ENCODE data around the gene S100A9.

Gene S100A9

DNA sequence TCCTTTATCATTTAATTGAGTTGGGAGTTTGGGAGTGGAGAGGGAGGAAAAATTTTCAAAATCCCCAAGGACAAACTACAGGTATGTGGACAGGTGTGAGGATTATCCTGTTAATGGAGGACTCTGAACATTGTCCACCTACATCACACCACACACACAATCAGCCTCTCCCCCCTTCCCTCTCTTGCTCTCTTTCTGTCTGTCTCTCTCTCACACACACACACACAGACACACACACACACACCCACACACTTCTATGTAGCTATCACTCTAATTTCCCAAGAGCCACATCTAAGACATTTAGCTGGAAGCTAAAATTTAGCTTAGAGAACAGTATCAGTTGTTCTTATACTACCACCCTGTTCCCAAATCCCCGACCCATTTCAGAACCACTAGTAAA, 31.7 kb downstream of the S100A9 start:
- no peak for DNase-seq (ENCODE audit: low read depth in 2 of 2, low spot score in 1 of 2)

DNA sequence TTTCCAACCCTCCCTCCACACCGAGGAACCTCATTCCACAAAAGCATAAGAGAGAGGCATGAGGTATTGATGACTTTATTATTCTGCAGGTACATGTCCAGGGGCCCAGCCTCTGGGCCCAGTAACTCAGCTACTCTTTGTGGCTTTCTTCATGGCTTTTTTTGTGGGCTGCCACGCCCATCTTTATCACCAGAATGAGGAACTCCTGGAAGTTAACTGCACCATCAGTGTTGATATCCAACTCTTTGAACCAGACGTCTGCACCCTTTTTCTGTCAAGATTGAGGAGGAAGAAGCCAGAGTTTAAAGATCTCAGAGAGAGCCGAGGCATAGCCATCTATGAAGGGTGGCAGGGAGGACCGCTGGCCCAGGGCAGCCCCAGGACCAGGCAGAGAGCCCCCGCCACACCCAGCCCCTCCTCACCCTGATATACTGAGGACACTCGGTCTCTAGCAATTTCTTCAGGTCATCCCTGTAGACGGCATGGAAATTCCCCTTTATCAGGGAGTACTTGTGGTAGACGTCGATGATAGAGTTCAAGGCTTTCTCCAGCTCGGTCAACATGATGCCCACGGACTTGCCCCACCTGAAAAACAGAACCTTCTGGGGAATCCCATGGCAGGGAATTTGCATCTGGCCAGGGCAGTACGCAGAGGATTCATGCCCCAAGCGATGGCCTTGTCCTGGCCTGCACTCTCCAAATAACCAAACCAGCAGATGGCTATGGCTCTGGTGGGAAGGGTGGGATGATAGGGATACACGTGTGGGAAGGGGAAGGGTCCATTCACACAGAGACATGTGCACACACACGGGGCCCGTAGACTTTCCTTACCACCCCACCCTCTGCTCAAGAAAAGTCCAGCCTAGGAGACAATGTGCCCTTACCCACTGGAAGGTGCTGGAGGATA, 32.6 kb downstream of the S100A9 start:
- DNase-seq (ENCODE audit: low read depth in 2 of 2, low spot score in 1 of 2): no peak

DNA sequence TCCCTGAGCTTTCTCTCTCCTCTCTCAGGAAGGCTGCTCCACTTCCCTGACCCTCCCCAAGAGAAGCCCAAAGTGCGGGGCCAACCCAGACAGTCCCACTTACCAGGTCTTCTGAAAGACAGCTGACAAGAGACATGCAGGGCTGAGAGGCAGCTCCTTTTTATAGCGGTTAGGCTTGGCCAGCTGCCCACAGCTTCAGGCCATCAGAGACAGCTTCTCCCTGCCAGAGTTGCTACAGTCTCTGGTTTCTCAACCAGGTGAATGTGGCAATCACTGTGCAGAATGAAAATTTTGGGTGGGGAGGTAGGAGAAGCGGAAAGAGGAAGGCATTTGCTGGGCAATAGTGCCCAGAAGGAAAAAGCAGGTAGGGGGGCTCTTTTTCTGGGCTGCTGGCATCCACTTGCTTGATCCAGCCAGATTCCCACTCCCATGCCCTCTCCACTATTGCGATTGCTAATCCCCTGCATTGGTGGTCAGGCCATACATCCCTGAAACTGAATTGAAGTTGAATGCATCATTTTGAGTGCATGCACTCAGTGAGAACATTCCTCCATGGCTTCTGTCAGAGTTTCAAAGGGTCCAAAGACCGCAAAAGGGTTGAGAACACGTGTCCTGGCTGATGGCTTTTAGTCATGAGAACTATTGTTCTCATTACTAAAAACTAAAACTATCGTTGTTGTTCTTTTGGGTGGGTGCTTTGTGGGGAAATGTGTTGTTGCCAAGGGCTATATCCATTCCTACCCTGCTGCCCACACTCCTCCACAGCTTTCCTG, 33.5 kb downstream of the S100A9 start, which contains the start of gene S100A8:
TSS of gene S100A8 (minus strand) at position 136 of the 773 bp plus-strand sequence. CDS start 538 bp downstream, outside the sequence.
- no peak for DNase-seq (ENCODE audit: low read depth in 2 of 2, low spot score in 1 of 2)

GRCh38 chr1:153392258-153392657, 34.6 kb downstream of the S100A9 start:
- no peak for DNase-seq (ENCODE audit: low read depth in 2 of 2, low spot score in 1 of 2)

- no peak for DNase-seq (ENCODE audit: low read depth in 2 of 2, low spot score in 1 of 2)
Measured at GRCh38 chr1:153392822-153393221, 35.2 kb downstream of the S100A9 start.

GRCh38 chr1:153393926-153394325, 36.3 kb downstream of the S100A9 start:
- no peak for DNase-seq (ENCODE audit: low read depth in 2 of 2, low spot score in 1 of 2)

DNA sequence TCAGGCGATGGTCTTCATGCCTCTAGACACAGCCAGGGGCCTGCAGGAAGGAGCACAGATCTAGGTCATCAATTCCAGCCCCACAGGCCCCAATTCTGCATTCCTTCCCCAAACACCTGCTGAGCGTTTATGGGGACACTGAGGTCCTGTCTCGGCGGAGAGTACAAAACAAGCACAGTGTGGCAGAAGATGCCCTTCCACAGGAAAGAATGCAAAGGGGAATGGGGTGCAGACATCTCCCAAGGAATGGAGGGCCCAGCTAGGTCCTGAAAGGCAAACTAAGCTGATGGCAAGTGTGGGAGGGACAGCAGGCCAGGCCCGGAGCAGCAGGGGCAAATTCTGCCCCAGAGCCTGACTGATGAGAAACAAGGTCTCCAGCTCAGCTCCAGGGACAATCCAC, 36.7 kb downstream of the S100A9 start:
- DNase-seq (ENCODE audit: low read depth in 2 of 2, low spot score in 1 of 2): no peak

- DNase-seq (ENCODE audit: low read depth in 2 of 2, low spot score in 1 of 2): no peak
Measured at GRCh38 chr1:153395136-153395685, 37.6 kb downstream of the S100A9 start.

GRCh38 chr1:153395776-153396175, 38.1 kb downstream of the S100A9 start:
- no peak for DNase-seq (ENCODE audit: low read depth in 2 of 2, low spot score in 1 of 2)

DNA sequence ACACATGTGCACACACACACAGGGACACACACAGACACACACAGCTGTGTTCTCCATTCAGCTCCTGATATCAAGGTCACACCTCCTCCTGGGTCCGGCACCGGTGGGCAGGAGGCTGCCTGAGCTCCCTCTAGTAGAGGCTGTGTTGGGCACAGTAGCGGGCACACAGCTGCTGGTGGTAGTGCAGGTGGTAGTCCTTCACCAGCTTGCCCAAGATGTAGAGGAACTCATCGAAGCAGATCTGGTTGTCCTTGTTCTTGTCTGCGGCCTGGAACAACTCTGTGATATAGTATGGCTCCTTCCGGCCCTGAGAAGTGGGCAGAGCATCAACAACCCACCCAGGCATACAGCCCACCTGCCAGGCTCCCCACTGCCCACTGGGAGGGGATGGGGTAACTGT, 38.8 kb downstream of the S100A9 start:
- no peak for DNase-seq (ENCODE audit: low read depth in 2 of 2, low spot score in 1 of 2)

DNA sequence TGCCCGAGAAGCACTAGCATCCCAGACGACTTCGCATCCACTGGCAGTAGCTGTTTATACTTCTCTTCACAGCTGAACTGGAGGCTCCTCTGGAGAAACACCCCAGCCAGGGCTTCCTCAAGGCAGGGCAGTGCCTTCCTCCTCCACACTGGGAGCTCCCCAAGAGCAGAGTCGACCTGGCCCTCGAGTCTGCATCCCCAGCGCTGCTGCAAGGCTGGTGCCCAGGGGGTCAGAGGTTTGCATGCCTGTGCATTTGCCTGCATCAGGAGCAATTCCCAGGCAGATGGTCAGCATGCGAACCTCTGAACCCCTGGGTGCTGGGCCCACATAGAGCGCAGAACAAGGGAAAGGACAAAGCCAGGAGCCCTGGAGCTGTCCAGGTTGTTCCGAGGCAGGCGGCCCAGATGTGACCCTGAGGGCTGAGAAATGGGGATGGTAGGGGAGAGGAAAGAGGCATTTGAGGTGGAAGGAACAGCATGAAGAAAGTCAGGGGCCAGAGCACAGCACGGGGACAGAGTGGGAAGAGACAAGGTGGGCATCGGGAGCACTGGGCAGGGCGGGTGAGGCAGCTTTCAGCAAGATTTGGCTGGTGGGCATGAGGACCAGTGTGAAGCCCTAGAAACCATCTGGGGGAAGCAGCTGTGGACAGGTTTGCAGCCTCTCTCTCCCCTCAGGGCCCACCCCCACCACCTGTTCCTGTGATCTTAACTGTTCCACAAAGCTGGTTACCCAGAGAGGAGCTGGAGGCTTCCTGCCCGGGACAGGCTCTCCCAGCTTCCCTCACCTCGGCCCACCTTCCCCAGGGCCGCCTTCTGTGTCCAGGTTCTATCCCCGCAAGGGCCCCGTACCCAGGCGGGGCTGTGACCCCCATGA, 39.6 kb downstream of the S100A9 start:
- no peak for DNase-seq (ENCODE audit: low read depth in 2 of 2, low spot score in 1 of 2)

- DNase-seq (ENCODE audit: low read depth in 2 of 2, low spot score in 1 of 2): no peak
Measured at GRCh38 chr1:153397924-153398651, 40.4 kb downstream of the S100A9 start.

GRCh38 chr1:153399401-153400055, 41.9 kb downstream of the S100A9 start:
- no peak for DNase-seq (ENCODE audit: low read depth in 2 of 2, low spot score in 1 of 2)

GRCh38 chr1:153400244-153400643, 42.6 kb downstream of the S100A9 start:
- no peak for DNase-seq (ENCODE audit: low read depth in 2 of 2, low spot score in 1 of 2)

- no peak for DNase-seq (ENCODE audit: low read depth in 2 of 2, low spot score in 1 of 2)
Measured at GRCh38 chr1:153401461-153401860, 43.8 kb downstream of the S100A9 start.

GRCh38 chr1:153402226-153402625, 44.6 kb downstream of the S100A9 start:
- no peak for DNase-seq (ENCODE audit: low read depth in 2 of 2, low spot score in 1 of 2)

GRCh38 chr1:153403421-153404085, 45.9 kb downstream of the S100A9 start:
- DNase-seq (ENCODE audit: low read depth in 2 of 2, low spot score in 1 of 2): no peak

DNA sequence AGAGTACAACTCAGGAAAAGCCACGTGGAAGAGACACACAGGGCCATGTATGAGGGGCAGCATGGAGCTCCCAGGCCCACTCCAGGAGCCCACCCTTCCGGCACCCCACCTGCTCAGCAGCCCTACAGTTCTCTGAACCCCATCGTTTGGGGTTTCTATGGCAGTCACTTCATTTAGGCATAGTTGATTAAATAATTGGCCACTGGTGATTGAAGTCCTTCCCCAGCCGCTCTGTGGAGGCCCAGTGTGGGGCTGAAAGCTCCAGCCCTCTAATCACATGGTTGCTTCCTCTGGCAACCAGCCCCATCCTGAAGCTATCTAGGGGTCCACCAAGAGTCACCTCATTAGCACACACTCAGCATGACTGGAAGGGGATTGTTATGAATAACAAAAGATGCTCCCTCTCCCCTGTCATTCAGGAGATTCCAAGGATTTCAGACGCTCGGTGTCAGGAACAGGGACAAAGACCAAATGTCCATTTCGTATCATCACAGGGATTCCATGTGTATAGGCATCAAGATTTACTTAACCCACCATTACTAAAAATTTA, 46.5 kb downstream of the S100A9 start:
- DNase-seq (ENCODE audit: low read depth in 2 of 2, low spot score in 1 of 2): no peak

GRCh38 chr1:153404768-153405167, 47.1 kb downstream of the S100A9 start:
- DNase-seq (ENCODE audit: low read depth in 2 of 2, low spot score in 1 of 2): no peak
